Measurements from ENCODE around the gene ANKRD7.

DNA sequence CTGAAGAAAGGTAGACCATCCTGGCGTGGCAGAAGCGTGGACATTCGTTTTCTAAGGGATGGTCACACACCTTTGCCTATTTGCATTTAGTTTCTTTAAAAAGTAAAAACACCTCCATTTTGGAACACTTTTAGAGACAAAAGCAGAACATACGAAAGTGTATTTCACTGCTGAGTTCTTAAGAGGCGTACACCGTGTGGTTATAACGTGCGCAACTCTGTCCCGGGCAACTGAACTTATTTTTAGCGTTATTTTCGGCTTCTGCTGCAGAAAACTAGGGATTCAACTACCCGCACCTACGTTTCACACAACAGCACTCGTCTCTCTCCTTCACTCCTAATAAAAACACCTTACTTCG lies 41.1 kb upstream of the ANKRD7 start:
- TF ChIP-seq, protein P1, sequence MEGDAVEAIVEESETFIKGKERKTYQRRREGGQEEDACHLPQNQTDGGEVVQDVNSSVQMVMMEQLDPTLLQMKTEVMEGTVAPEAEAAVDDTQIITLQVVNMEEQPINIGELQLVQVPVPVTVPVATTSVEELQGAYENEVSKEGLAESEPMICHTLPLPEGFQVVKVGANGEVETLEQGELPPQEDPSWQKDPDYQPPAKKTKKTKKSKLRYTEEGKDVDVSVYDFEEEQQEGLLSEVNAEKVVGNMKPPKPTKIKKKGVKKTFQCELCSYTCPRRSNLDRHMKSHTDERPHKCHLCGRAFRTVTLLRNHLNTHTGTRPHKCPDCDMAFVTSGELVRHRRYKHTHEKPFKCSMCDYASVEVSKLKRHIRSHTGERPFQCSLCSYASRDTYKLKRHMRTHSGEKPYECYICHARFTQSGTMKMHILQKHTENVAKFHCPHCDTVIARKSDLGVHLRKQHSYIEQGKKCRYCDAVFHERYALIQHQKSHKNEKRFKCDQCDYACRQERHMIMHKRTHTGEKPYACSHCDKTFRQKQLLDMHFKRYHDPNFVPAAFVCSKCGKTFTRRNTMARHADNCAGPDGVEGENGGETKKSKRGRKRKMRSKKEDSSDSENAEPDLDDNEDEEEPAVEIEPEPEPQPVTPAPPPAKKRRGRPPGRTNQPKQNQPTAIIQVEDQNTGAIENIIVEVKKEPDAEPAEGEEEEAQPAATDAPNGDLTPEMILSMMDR (IDR thresholded peaks at IDR 0.05): no peak
- no peak for TF ChIP-seq POLR2AphosphoS5 (IDR thresholded peaks at IDR 0.05)
- TF ChIP-seq EP300 (IDR thresholded peaks at IDR 0.05): no peak
- no peak for TF ChIP-seq POLR2A (IDR thresholded peaks at IDR 0.05)
